HG03095 (cell line): ENCODE data around the gene ARHGAP15.

Experiments used
- ATAC-seq: cut with Tn5 transposase; IDR thresholded peaks from one replicate; pipeline ENCODE4 v1.9.1; 2021; ENCODE audit warnings: moderate library complexity; ENCODE audit not compliant: unreplicated experiment

Gene ARHGAP15

GRCh38 chr2:143608758-143609157 lies 479.5 kb downstream of the ARHGAP15 start:
- ATAC-seq = no peak

- no peak for ATAC-seq
These were observed 482.1 kb downstream of the ARHGAP15 start for GRCh38 chr2:143611336-143611735.

DNA sequence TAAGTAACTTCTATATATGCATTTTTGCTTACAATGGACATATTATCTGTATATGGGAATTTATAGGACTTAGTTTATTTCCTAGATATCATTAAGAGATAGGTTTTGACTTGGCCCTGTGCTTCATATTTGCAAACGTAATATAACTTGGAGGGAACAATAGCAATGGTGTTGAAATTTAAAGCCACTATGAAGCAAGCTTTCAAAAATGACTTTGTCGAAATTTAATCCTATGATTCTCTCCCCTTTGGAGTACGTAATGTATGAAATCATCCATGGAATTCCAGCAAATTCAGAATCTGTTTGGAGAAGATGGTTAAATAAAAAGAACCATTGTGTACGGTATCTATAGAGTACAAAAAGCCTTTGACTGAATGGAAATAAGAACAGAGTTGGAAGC lies 486.3 kb downstream of the ARHGAP15 start:
- ATAC-seq = no peak

GRCh38 chr2:143616452-143616851 lies 487.2 kb downstream of the ARHGAP15 start:
- no peak for ATAC-seq

GRCh38 chr2:143617803-143618415 lies 488.7 kb downstream of the ARHGAP15 start:
- ATAC-seq = no peak

DNA sequence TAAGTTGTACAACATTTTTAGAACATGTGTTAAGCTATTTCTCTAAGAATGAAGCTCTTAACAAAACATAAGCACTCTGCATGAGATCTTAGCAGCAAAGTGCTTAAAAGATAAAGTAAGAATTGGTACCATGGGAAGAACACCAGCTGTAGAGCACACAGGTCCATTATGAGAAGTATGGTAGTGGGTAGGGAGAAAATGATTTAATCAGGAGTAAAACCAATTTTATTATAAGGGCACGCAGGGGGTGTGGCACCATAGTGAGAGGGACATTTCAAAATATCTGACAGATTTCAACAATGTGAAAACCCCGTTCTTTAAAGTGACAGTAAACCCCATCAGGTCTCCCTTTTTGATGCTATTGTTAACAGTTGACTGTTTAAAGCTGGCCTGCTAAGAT lies 492.9 kb downstream of the ARHGAP15 start:
- no peak for ATAC-seq

- no peak for ATAC-seq
These were observed 494.2 kb downstream of the ARHGAP15 start for GRCh38 chr2:143623231-143623908.

- ATAC-seq = no peak
These were observed 494.7 kb downstream of the ARHGAP15 start for GRCh38 chr2:143623909-143624260.

GRCh38 chr2:143629340-143629739 lies 500.1 kb downstream of the ARHGAP15 start:
- no peak for ATAC-seq

DNA sequence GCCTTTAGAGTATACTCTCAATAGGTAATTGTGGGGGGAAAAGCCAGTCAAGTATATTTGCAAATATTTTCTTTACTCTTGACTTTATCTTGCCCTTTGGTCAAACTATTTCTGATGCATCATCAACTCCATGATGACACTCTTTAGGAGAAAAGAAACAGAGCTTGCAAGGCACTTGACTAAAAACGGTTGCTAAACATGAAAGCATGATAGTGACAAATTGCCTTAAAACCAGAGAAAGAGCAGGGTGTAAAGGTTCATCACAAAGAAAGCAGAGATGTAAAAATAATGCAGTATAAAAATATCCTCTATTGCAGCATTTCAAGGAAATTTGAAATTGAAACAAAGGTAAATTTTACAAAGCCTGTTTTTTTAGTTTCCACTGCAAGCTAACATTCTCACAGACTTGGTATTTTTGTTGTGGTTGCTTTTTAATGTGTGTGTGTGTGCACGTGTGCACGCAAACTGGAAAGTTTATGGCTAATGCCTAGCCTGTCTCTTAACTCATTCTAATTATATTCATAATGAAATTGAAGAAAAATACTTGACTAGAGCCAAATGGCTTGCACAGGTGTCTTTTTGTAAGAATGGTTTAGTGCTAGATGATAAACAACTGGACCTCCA lies 503.6 kb downstream of the ARHGAP15 start:
- ATAC-seq = no peak

DNA sequence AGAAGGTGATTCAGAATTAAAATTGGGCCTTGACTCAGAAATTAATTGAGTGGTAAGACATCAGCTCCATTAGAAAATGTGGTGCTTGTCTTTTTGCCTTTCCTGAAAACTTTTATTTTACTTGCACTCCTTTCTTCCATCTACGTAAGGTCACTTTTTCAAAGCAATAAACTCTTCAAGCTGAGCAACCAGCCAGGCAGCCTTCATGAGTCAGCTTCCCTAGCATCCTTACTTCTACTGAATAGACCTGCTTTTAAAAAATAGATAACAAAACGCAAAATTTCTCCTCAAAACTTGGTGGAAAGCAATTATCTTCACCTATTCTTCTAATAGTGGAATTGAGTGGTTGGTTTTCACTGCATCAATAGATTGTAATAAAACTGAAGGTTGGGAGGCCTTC lies 504.2 kb downstream of the ARHGAP15 start:
- ATAC-seq = no peak

DNA sequence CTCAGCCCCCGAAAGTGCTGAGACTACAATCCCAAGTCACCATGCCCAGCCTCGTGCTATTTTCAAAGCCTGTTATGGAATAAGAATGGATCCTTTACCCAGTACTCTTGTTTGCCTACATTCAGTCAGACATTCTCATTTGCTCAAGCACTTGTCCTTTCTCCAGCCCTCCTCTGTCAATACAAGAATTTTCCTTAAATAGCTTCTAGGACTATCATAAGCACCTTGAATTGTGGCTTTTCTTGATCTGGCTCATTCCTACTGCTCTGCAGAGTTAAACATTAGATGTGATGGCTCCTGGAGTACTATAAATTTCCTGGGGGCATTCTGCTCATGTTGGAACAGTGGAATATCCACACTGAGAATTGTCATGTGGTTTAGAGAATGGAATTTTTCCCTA lies 506.1 kb downstream of the ARHGAP15 start:
- no peak for ATAC-seq

DNA sequence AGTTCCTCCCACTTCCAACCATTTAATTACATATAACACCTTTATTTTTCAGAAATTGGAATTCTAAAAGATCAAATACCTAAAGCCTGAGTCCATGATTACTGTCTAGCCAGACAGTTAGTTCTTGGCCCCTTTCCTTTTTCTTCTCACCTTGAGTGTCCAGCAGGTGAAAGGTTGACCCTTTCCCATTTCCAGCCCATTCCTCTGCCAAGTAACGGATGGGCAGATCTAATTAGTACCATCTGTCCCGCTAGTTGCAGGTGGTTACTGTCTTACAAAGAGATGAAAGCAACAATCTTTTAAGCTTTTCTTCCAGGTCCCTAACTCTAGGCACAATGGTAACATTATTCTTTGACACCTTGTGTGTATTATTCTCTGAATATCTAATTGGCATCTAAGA lies 506.7 kb downstream of the ARHGAP15 start:
- no peak for ATAC-seq

GRCh38 chr2:143640826-143641225 lies 511.6 kb downstream of the ARHGAP15 start:
- ATAC-seq = no peak

DNA sequence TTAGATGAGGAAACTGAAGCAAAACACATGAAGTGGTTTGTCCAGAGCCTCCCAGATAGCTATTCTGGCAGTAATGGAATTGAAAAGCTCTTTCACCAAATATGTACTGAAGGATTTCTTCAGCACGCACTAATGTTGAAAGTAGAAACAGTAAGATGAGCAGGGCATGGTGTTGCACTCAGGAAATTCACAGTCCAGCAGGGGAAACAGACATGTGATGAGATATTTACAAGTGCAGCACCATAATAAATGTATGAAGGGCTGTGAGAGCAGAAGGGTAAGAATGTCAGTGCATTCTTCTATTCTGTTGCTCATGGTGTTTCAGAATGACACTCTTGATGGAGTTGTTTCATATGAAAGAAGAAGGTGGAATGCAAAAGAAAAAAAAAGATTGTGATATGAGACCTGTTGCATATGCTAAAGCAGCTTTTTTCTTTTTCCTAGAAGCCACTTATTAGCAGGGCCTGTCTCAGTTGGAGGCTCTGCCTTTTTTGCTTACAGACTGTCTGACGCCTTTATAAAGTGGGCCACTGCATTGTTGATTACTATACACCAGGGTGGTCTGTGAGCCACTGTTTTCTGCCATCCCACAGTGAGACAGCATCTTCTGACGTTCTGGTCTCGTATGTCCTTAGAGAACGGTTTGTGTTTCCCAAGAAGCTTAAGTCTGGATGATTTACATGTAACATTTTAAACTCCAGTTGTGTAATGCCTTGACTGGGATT lies 516.9 kb downstream of the ARHGAP15 start:
- ATAC-seq = no peak

- no peak for ATAC-seq
These were observed 520.1 kb downstream of the ARHGAP15 start for GRCh38 chr2:143649226-143649740.

- ATAC-seq = no peak
These were observed 523.5 kb downstream of the ARHGAP15 start for GRCh38 chr2:143652692-143653091.

GRCh38 chr2:143668234-143668633 lies 539.0 kb downstream of the ARHGAP15 start:
- ATAC-seq = no peak

DNA sequence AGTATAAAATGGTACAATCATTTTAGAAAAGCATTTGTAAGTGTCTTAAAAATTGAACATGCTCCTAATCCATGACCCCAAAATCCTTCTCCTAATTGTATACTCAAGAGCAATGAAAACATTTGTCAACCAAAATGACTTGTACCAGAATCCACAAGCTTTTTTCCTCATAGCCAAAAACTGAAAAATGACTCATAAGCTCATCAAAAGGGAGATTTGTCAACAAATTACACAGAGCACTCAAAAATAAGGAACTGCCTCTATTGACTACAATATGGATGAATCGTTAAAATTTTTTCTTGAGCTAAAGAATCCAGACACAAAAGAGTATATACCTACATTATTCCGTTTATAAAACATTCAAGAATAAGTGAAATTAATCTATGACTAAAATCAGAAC lies 544.8 kb downstream of the ARHGAP15 start:
- no peak for ATAC-seq

GRCh38 chr2:143675021-143675420 lies 545.8 kb downstream of the ARHGAP15 start:
- ATAC-seq = no peak

GRCh38 chr2:143679617-143680016 lies 550.4 kb downstream of the ARHGAP15 start:
- ATAC-seq = no peak
